22Rv1 (cell line): ENCODE data around the gene SYN1.

Experiments used
- CTCF ChIP-seq: fragments of 450-650 bp; IDR thresholded peaks from 2 replicates; pipeline ENCODE4 v1.5.1; 2017; ENCODE audit warnings: mild to moderate bottlenecking
- ZFX ChIP-seq: fragments of 450-650 bp; IDR thresholded peaks from 2 replicates; pipeline ENCODE4 v1.6.1; 2017; ENCODE audit warnings: antibody characterized with exemption, borderline replicate concordance

- TF ChIP-seq CTCF = no peak
- TF ChIP-seq ZFX = no peak
These were observed 31.6 kb upstream of the SYN1 start for GRCh38 chrX:47651043-47651905.
